Pons (tissue), 1 donor: ENCODE results near the gene CST3.
A peak's percentile ranks its signal among the peaks of the same experiment; 100 is the strongest.
"Not testable (repeated sequence)": the region's sequence is repeated elsewhere in the genome, so short reads cannot be mapped to it uniquely, and the experiment has no call there.

Experiments
- DNase-seq: peaks from one replicate; pipeline ENCODE4 v3.0.0-alpha.2; 2016; ENCODE audit warnings: low spot score

Gene CST3

GRCh38 chr20:23643659-23644058 lies 5.9 kb upstream of the CST3 start:
- DNase-seq = no peak

GRCh38 chr20:23641936-23642751 lies 4.4 kb upstream of the CST3 start:
- DNase-seq = peak; percentile 42

GRCh38 chr20:23640671-23641667 lies 3.2 kb upstream of the CST3 start:
- no peak for DNase-seq

GRCh38 chr20:23640018-23640601 lies 2.4 kb upstream of the CST3 start:
- no peak for DNase-seq

GRCh38 chr20:23639490-23639958 lies 1.8 kb upstream of the CST3 start:
- no peak for DNase-seq

GRCh38 chr20:23638309-23638708 lies 554 bp upstream of the CST3 start:
- DNase-seq = no peak

GRCh38 chr20:23636908-23637281 lies 860 bp downstream of the CST3 start:
- DNase-seq = no peak

GRCh38 chr20:23636182-23636907 lies 1.4 kb downstream of the CST3 start:
- no peak for DNase-seq

- not testable (repeated sequence) for DNase-seq
These were observed 2.0 kb downstream of the CST3 start for GRCh38 chr20:23635768-23636090.

- no peak for DNase-seq
These were observed 2.6 kb downstream of the CST3 start for GRCh38 chr20:23634985-23635767.

GRCh38 chr20:23634044-23634801 lies 3.5 kb downstream of the CST3 start:
- DNase-seq = no peak

GRCh38 chr20:23632711-23633573 lies 4.8 kb downstream of the CST3 start:
- DNase-seq = no peak

- DNase-seq = peak; percentile 41
These were observed 5.6 kb downstream of the CST3 start for GRCh38 chr20:23631981-23632710.

GRCh38 chr20:23631226-23631822 lies 6.4 kb downstream of the CST3 start:
- no peak for DNase-seq

GRCh38 chr20:23630392-23630849 lies 7.3 kb downstream of the CST3 start:
- DNase-seq = no peak

- DNase-seq = no peak
These were observed 8.0 kb downstream of the CST3 start for GRCh38 chr20:23629542-23630391.

- DNase-seq = no peak
These were observed 8.7 kb downstream of the CST3 start for GRCh38 chr20:23629017-23629541.
